Gastrocnemius medialis (tissue), 4 donors: Measurements from ENCODE around the gene SETD1B. TPM values are rescaled to one million over a fixed set of nuclear protein-coding genes. Genes with fewer than 3 reads are reported as not detected.

ENCODE experiments used
- ATAC-seq, 2 donors: fragments of 150-250 bp; one replicate each; pipeline ENCODE4 v1.9.1; 2016
- DNase-seq, 2 donors: peaks; one replicate each; pipeline ENCODE4 v3.0.0-alpha.2; 2019
- H3K27ac ChIP-seq, 4 donors: fragments of 200-600 bp; sonication (generic); 1 replicate in 1 of 4; 2 replicates in 3 of 4; pipeline ENCODE4 v1.5.1; 2016 to 2018; ENCODE audit warnings: mild to moderate bottlenecking in 2 of 4, moderate library complexity in 1 of 4
- H3K27me3 ChIP-seq, 3 donors: fragments of 200-600 bp; sonication (generic) in 2 of 3; 1 replicate in 1 of 3; 2 replicates in 2 of 3; pipeline versions ENCODE4 v1.5.1 to v1.6.0; 2016 to 2019; ENCODE audit warnings: mild to moderate bottlenecking in 1 of 3, moderate library complexity in 1 of 3
- H3K36me3 ChIP-seq, 2 donors: fragments of 200-600 bp; sonication (generic) in 1 of 2; one replicate each; pipeline ENCODE4 v1.5.1; 2017 to 2018
- H3K4me1 ChIP-seq, 2 donors: fragments of 200-600 bp; sonication (generic) in 1 of 2; one replicate each; pipeline ENCODE4 v1.5.1; 2016 to 2017; ENCODE audit warnings: mild to moderate bottlenecking in 2 of 2
- H3K4me3 ChIP-seq, 4 donors: fragments of 200-600 bp; sonication (generic) in 3 of 4; 1 replicate in 1 of 4; 2 replicates in 3 of 4; pipeline ENCODE4 v1.5.1; 2016 to 2019; ENCODE audit warnings: mild to moderate bottlenecking in 2 of 4
- H3K9me3 ChIP-seq, 3 donors: fragments of 200-600 bp; sonication (generic) in 2 of 3; 1 replicate in 1 of 3; 2 replicates in 2 of 3; pipeline ENCODE4 v1.5.1; 2016 to 2019
- POLR2A ChIP-seq, 2 donors: fragments of 450-650 bp; IDR thresholded peaks; one replicate each; pipeline ENCODE4 v1.6.1; 2017; ENCODE audit warnings: antibody characterized with exemption in 2 of 2, mild to moderate bottlenecking in 2 of 2, moderate library complexity in 2 of 2
- in situ Hi-C, 4 donors: fragments of 200-750 bp; cut with MboI; loops; one replicate each; pipeline versions ENCODE4 v1.15.0 to v1.8.0; 2017; ENCODE audit warnings: low sequenced_read_pairs in 4 of 4
- intact Hi-C: fragments of 100-400 bp; cut with DNase I; formaldehyde crosslinking; loops from one replicate; pipeline ENCODE4 v1.15.1; 2023; ENCODE audit warnings: low total_unique reads
- total RNA-seq, 4 donors: library from RNA; depleted of rRNA; stranded (reverse); fragments of >200 nt; gene quantifications; one replicate each; pipeline versions ENCODE4 v1.1.0 to v1.2.3, GENCODE V29; 2016
- TF ChIP-seq, protein P1 (sequence below), 5 experiments: fragments of 450-650 bp in 3 of 5; fragments of 200-600 bp in 2 of 5; sonication (generic) in 2 of 5; IDR thresholded peaks in 4 of 5; conservative IDR thresholded peaks in 1 of 5; 1 replicate in 4 of 5; 2 replicates in 1 of 5; pipeline ENCODE4 v1.5.1; 2016 to 2019; ENCODE audit warnings: antibody characterized with exemption in 5 of 5, mild to moderate bottlenecking in 3 of 5, moderate library complexity in 3 of 5

Gene SETD1B
- total RNA-seq, 4 donors from 2014 or later: 2.2 to 9.3 (median 6.2) TPM

- no peak overlapping the region for H3K4me3 ChIP-seq
- intact Hi-C loops: loop anchor here (1.0 kb wide), 1 partner anchor 14 kb away; no protein-coding TSS in a partner anchor
Observed at GRCh38 chr12:121769297-121769830, 34.4 kb upstream of the SETD1B start.

DNA sequence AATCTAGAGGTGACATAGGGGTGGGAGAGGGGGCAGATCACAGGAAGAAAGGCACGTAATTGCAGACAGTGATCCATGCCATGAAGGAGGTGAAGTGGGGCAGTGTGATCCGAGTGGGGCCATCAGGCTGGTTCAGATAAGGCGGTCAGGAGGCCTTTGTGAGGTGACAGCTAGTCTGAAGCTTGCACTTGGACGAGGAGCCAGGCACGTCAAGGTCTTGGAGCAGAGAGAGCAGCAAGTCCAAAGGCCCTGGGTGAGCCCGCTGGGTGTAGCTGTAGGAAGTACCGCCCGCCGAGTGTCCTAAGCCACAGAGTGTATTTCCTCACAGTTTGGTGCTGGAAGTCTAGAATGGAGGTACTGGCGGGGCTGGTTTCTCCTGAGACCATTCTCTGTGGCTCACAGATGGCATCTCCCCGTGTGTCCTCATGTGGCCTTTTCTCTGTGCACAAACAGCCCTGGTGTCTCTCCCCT lies 33.9 kb upstream of the SETD1B start:
- Histone ChIP-seq H3K27ac (no peak overlapping the region), H3K27me3 (no peaks in the 10 kb centered on the region), H3K4me1 (peaks cover 21 to 35% of the 10 kb centered on the region in 2 donors), H3K9me3 (no peaks in the 10 kb centered on the region), H3K36me3 (no peaks in the 10 kb centered on the region), H3K4me3 (no peak overlapping the region)
- intact Hi-C loops (loop anchor here (1.0 kb wide), 1 partner anchor 15 kb away; no protein-coding TSS in a partner anchor), in situ Hi-C loops (loop anchor here (5.0 to 10.0 kb wide), 3 partner anchors 65 to 78 kb away; no protein-coding TSS in a partner anchor)
- DNase-seq: no peak
- no peak for TF ChIP-seq POLR2A (IDR thresholded peaks at IDR 0.05)
- TF ChIP-seq, protein P1, sequence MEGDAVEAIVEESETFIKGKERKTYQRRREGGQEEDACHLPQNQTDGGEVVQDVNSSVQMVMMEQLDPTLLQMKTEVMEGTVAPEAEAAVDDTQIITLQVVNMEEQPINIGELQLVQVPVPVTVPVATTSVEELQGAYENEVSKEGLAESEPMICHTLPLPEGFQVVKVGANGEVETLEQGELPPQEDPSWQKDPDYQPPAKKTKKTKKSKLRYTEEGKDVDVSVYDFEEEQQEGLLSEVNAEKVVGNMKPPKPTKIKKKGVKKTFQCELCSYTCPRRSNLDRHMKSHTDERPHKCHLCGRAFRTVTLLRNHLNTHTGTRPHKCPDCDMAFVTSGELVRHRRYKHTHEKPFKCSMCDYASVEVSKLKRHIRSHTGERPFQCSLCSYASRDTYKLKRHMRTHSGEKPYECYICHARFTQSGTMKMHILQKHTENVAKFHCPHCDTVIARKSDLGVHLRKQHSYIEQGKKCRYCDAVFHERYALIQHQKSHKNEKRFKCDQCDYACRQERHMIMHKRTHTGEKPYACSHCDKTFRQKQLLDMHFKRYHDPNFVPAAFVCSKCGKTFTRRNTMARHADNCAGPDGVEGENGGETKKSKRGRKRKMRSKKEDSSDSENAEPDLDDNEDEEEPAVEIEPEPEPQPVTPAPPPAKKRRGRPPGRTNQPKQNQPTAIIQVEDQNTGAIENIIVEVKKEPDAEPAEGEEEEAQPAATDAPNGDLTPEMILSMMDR (IDR thresholded peaks at IDR 0.05 in 4 of 5, conservative IDR thresholded peaks at IDR 0.05 in 1 of 5): no peak
- no peak for ATAC-seq

More at GRCh38 chr12:121769297-121769830, 34.4 kb upstream of the SETD1B start:
- no peak for TF ChIP-seq POLR2A (IDR thresholded peaks at IDR 0.05)
- TF ChIP-seq, protein P1 (IDR thresholded peaks at IDR 0.05 in 4 of 5, conservative IDR thresholded peaks at IDR 0.05 in 1 of 5): no peak
- no peak for DNase-seq
- Histone ChIP-seq H3K27ac (no peak overlapping the region), H3K9me3 (no peaks in the 10 kb centered on the region), H3K27me3 (no peaks in the 10 kb centered on the region), H3K36me3 (no peaks in the 10 kb centered on the region), H3K4me1 (peaks cover 21 to 35% of the 10 kb centered on the region in 2 donors)
- in situ Hi-C loops: loop anchor here (5.0 to 10.0 kb wide), 3 partner anchors 65 to 77 kb away; no protein-coding TSS in a partner anchor
- ATAC-seq: no peak

DNA sequence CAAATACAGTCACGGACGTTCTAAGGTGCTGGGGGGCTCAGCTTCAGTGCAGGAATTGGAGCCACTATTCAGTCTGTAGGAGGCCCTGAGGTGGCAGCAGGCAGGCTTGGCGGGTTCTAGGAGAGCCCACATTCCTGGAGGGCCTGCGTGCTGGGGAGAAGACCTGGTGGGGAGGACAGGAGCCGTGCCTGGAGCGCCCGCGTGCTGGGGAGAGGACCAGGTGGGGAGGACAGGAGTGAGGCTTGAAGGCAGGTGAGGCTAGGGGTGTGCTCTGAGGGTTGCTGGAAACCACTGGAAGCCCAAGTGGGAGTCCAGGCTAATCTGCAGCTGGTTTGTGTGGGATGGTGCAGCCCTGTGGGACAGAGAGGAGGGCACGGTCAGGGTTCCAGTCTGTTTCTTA lies 33.4 kb upstream of the SETD1B start:
- TF ChIP-seq, protein P1 (IDR thresholded peaks at IDR 0.05 in 4 of 5, conservative IDR thresholded peaks at IDR 0.05 in 1 of 5): no peak
- TF ChIP-seq POLR2A (IDR thresholded peaks at IDR 0.05): no peak
- DNase-seq: no peak
- Histone ChIP-seq H3K4me1 (peaks cover 21 to 35% of the 10 kb centered on the region in 2 donors), H3K4me3 (no peak overlapping the region), H3K36me3 (no peaks in the 10 kb centered on the region), H3K27ac (no peak overlapping the region), H3K27me3 (no peaks in the 10 kb centered on the region), H3K9me3 (no peaks in the 10 kb centered on the region)
- in situ Hi-C loops: no loop called here
- intact Hi-C loops: no loop called here
- ATAC-seq: no peak

GRCh38 chr12:121770813-121771625 lies 32.8 kb upstream of the SETD1B start:
- no peaks in the 10 kb centered on the region for H3K27me3 ChIP-seq
- peak overlapping the region in 2 of 4 donors; percentile 7 to 75 for H3K27ac ChIP-seq
- peaks cover 21 to 35% of the 10 kb centered on the region in 2 donors for H3K4me1 ChIP-seq
- H3K36me3 ChIP-seq: no peaks in the 10 kb centered on the region
- in situ Hi-C loops (no loop called here), intact Hi-C loops (no loop called here)
- no peaks in the 10 kb centered on the region for H3K9me3 ChIP-seq
- no peak for DNase-seq
- TF ChIP-seq, protein P1 (IDR thresholded peaks at IDR 0.05 in 4 of 5, conservative IDR thresholded peaks at IDR 0.05 in 1 of 5): no peak
- no peak for TF ChIP-seq POLR2A (IDR thresholded peaks at IDR 0.05)
- no peak overlapping the region for H3K4me3 ChIP-seq
- ATAC-seq: no peak
